KMS-11 (cell line): Measurements from ENCODE around the gene RYR2.

Source experiments
- H2AFZ ChIP-seq: fragments of 200-600 bp; sonication (generic); 2 replicates; pipeline ENCODE4 v1.6.1; 2016; ENCODE audit warnings: antibody characterized with exemption, mixed run types, low read depth
- H3K27ac ChIP-seq: fragments of 200-600 bp; sonication (generic); 2 replicates; pipeline ENCODE4 v1.6.1; 2016; ENCODE audit warnings: mild to moderate bottlenecking, mixed run types
- H3K27me3 ChIP-seq: fragments of 200-600 bp; sonication (generic); 2 replicates; pipeline ENCODE4 v1.6.1; 2017; ENCODE audit warnings: mild to moderate bottlenecking, low read depth, mixed run types, moderate library complexity; ENCODE audit not compliant: insufficient read depth
- H3K36me3 ChIP-seq: fragments of 200-600 bp; sonication (generic); 2 replicates; pipeline ENCODE4 v1.6.1; 2017; ENCODE audit warnings: mild to moderate bottlenecking, mixed run types; ENCODE audit not compliant: insufficient read depth
- H3K4me1 ChIP-seq: fragments of 200-600 bp; sonication (generic); 2 replicates; pipeline ENCODE4 v1.6.1; 2016; ENCODE audit warnings: mild to moderate bottlenecking, low read depth, mixed run types; ENCODE audit not compliant: poor library complexity, severe bottlenecking
- H3K4me2 ChIP-seq: fragments of 200-600 bp; sonication (generic); 2 replicates; pipeline ENCODE4 v1.7.0; 2016; ENCODE audit warnings: mild to moderate bottlenecking, mixed run types
- H3K4me3 ChIP-seq: fragments of 200-600 bp; sonication (generic); IDR thresholded peaks from 2 replicates; pipeline ENCODE4 v1.6.1; 2017; ENCODE audit warnings: low read depth, low read length, mixed read lengths; ENCODE audit not compliant: insufficient read depth
- H3K79me2 ChIP-seq: fragments of 200-600 bp; sonication (generic); 2 replicates; pipeline ENCODE4 v1.6.1; 2016; ENCODE audit warnings: low read depth, mixed run types; ENCODE audit not compliant: insufficient read depth
- H3K9ac ChIP-seq: fragments of 200-600 bp; sonication (generic); 2 replicates; pipeline ENCODE4 v1.6.1; 2016; ENCODE audit warnings: mild to moderate bottlenecking, mixed run types
- H4K20me1 ChIP-seq: fragments of 200-600 bp; sonication (generic); 2 replicates; pipeline ENCODE4 v1.6.1; 2016; ENCODE audit warnings: mild to moderate bottlenecking, mixed run types; ENCODE audit not compliant: insufficient read depth
- TF ChIP-seq, protein P1 (sequence below): fragments of 200-600 bp; sonication (generic); conservative IDR thresholded peaks from 2 replicates; pipeline ENCODE4 v1.6.1; 2017; ENCODE audit warnings: low read depth, mild to moderate bottlenecking, antibody characterized with exemption, low read length, moderate library complexity, mixed read lengths

The RYR2 gene

DNA sequence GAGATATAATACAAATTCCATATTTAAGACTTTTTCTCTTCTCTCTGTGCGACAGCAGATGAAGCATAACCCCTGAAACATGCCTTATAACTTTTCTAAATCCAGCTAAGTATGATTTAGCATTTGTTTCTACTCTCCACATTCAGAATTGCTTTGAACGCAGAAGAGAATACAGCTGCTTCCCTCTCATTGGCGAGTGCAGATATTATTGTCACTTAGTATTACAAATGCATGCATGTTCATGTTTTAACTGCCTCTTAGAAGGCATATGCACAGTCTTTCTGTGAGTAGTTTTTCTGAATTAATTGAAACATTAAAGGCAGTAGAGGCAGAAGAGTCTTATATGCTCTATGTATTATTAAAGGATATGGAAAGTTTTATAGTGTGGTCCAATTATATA, 631.6 kb downstream of the RYR2 start:
- no peaks in the 10 kb centered on the region for H3K4me1 ChIP-seq
- no peaks in the 10 kb centered on the region for H3K36me3 ChIP-seq
- no peaks in the 10 kb centered on the region for H3K27me3 ChIP-seq
- TF ChIP-seq, protein P1, sequence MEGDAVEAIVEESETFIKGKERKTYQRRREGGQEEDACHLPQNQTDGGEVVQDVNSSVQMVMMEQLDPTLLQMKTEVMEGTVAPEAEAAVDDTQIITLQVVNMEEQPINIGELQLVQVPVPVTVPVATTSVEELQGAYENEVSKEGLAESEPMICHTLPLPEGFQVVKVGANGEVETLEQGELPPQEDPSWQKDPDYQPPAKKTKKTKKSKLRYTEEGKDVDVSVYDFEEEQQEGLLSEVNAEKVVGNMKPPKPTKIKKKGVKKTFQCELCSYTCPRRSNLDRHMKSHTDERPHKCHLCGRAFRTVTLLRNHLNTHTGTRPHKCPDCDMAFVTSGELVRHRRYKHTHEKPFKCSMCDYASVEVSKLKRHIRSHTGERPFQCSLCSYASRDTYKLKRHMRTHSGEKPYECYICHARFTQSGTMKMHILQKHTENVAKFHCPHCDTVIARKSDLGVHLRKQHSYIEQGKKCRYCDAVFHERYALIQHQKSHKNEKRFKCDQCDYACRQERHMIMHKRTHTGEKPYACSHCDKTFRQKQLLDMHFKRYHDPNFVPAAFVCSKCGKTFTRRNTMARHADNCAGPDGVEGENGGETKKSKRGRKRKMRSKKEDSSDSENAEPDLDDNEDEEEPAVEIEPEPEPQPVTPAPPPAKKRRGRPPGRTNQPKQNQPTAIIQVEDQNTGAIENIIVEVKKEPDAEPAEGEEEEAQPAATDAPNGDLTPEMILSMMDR, result no peak
- no peaks in the 10 kb centered on the region for H3K79me2 ChIP-seq
- no peak overlapping the region for H2AFZ ChIP-seq
- no peak overlapping the region for H3K27ac ChIP-seq
- no peak overlapping the region for H3K4me2 ChIP-seq
- no peaks in the 10 kb centered on the region for H4K20me1 ChIP-seq
- no peak overlapping the region for H3K4me3 ChIP-seq
- no peak overlapping the region for H3K9ac ChIP-seq

- Histone ChIP-seq H3K4me1 (no peaks in the 10 kb centered on the region), H3K27ac (no peak overlapping the region), H3K36me3 (no peaks in the 10 kb centered on the region), H3K79me2 (no peaks in the 10 kb centered on the region), H3K9ac (no peak overlapping the region), H3K4me2 (no peak overlapping the region), H4K20me1 (no peaks in the 10 kb centered on the region), H2AFZ (no peak overlapping the region), H3K27me3 (no peaks in the 10 kb centered on the region), H3K4me3 (no peak overlapping the region)
- TF ChIP-seq, protein P1, result 0 out of 2 replicates have a peak, but pooled peaks have one; percentile 23
Observed at GRCh38 chr1:237677979-237678378, 636.0 kb downstream of the RYR2 start.

DNA sequence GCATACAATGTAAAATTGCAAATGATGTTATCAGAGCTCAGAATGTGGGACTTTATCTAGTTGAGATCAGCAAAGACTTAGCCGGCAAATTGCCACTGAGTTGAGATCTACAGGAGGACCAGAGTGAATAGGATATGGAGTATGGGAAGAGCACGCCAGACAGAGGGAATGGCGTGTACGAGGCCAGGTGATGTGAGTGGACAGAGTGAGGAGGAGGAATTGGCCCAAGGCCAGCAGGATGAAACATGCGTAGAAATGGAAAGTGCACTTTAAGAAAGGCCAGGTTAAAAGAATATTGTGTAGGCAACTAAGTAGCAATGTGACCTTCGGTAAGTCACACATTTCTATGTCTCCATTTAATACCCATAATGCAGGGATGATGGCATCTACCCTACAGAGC, 637.7 kb downstream of the RYR2 start:
- no peaks in the 10 kb centered on the region for H3K4me1 ChIP-seq

GRCh38 chr1:237681210-237681609, 639.2 kb downstream of the RYR2 start:
- Histone ChIP-seq H3K36me3 (no peaks in the 10 kb centered on the region), H4K20me1 (no peaks in the 10 kb centered on the region), H3K9ac (no peak overlapping the region), H3K27me3 (no peaks in the 10 kb centered on the region), H3K4me1 (no peaks in the 10 kb centered on the region), H3K4me3 (no peak overlapping the region), H2AFZ (no peak overlapping the region), H3K27ac (no peak overlapping the region), H3K4me2 (no peak overlapping the region), H3K79me2 (no peaks in the 10 kb centered on the region)
- TF ChIP-seq, protein P1, result no peak

More for the DNA sequence above, 637.7 kb downstream of the RYR2 start:
- Histone ChIP-seq H3K4me2 (no peak overlapping the region), H3K79me2 (no peaks in the 10 kb centered on the region), H3K36me3 (no peaks in the 10 kb centered on the region), H4K20me1 (no peaks in the 10 kb centered on the region), H3K27ac (no peak overlapping the region), H3K27me3 (no peaks in the 10 kb centered on the region), H3K9ac (no peak overlapping the region), H3K4me3 (no peak overlapping the region), H2AFZ (no peak overlapping the region)
- TF ChIP-seq, protein P1, result no peak

GRCh38 chr1:237684236-237684635, 642.3 kb downstream of the RYR2 start:
- no peaks in the 10 kb centered on the region for H3K4me1 ChIP-seq
- no peaks in the 10 kb centered on the region for H4K20me1 ChIP-seq
- no peak overlapping the region for H2AFZ ChIP-seq
- H3K9ac ChIP-seq, result no peak overlapping the region
- no peaks in the 10 kb centered on the region for H3K36me3 ChIP-seq
- H3K27ac ChIP-seq, result no peak overlapping the region
- TF ChIP-seq, protein P1, result no peak
- H3K4me2 ChIP-seq, result no peak overlapping the region
- no peaks in the 10 kb centered on the region for H3K79me2 ChIP-seq
- no peak overlapping the region for H3K4me3 ChIP-seq
- H3K27me3 ChIP-seq, result no peaks in the 10 kb centered on the region
